ENCODE data around the gene SGPP2. TPM values are rescaled to one million over a fixed set of nuclear protein-coding genes. Genes with fewer than 3 reads are reported as not detected.
"Not testable (repeated sequence)": the region's sequence is repeated elsewhere in the genome, so short reads cannot be mapped to it uniquely, and the experiment has no call there.

The SGPP2 gene
- total RNA-seq, 2 donors from 2014 or later: 2.1 to 13.0 TPM

GRCh38 chr2:222430071-222430470, 5.7 kb downstream of the SGPP2 start:
- Histone ChIP-seq H3K4me1 (peaks cover 0 to 3% of the 10 kb centered on the region in 2 donors), H3K27ac (no peak overlapping the region), H3K4me3 (no peak overlapping the region), H3K9me3 (no peaks in the 10 kb centered on the region), H3K27me3 (no peaks in the 10 kb centered on the region), H3K36me3 (no peaks in the 10 kb centered on the region)
- no peak for TF ChIP-seq CTCF (IDR thresholded peaks at IDR 0.05)
- no peak for DNase-seq (ENCODE audit: low spot score)

- no peaks in the 10 kb centered on the region for H3K27me3 ChIP-seq
- no peak overlapping the region for H3K27ac ChIP-seq
- TF ChIP-seq CTCF (IDR thresholded peaks at IDR 0.05): no peak
- no peak for DNase-seq (ENCODE audit: low spot score)
- no peak overlapping the region for H3K4me3 ChIP-seq
- no peaks in the 10 kb centered on the region for H3K9me3 ChIP-seq
- no peaks in the 10 kb centered on the region for H3K36me3 ChIP-seq
- no peaks in the 10 kb centered on the region for H3K4me1 ChIP-seq
These were observed 6.3 kb downstream of the SGPP2 start for GRCh38 chr2:222430681-222431080.

DNA sequence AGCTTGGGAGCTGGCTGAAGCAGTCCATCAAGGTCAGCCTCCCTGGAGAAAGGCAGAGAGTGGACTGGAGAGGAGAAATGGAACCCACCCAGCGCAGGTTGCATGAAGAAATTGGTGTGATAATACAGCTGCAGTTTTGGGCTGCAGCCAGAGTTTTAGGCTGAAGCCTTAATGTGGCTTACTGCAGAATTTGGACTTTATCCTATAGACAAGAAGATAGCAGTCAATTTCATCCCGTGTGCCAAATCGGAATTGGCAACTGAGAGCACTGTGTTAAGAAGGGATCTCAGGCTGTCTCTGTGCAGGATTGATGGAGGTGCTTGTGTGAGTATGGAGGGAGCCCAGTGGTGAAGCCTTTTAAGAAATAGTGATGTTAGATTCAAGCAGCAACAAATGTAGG, 7.5 kb downstream of the SGPP2 start:
- no peaks in the 10 kb centered on the region for H3K36me3 ChIP-seq
- no peaks in the 10 kb centered on the region for H3K4me1 ChIP-seq
- no peak for TF ChIP-seq CTCF (IDR thresholded peaks at IDR 0.05)
- H3K27ac ChIP-seq: no peak overlapping the region
- no peak overlapping the region for H3K4me3 ChIP-seq
- DNase-seq (ENCODE audit: low spot score): no peak
- H3K9me3 ChIP-seq: no peaks in the 10 kb centered on the region
- no peaks in the 10 kb centered on the region for H3K27me3 ChIP-seq

GRCh38 chr2:222433332-222434173, 9.2 kb downstream of the SGPP2 start:
- DNase-seq (ENCODE audit: low spot score): no peak
- TF ChIP-seq CTCF (IDR thresholded peaks at IDR 0.05): no peak
- H3K9me3 ChIP-seq: no peaks in the 10 kb centered on the region

DNA sequence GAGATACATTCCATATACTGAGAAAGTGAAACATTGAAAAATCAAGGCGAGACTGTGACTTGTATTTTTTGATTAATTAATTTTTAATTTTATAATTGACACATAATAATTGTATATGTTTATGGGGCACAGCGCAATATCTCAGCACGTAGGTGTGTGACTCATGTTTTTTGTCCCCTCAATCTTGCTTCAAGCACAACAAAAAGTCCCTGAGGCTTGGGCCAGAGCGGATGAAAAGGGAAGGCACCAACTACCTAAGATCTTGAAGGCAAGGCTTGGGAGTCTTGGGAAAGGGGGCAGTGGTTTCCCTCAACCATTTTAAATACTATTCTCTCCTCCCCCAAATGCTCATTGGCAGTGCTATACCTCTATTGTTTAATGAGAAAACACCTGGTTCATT, 9.9 kb downstream of the SGPP2 start:
- no peak for TF ChIP-seq CTCF (IDR thresholded peaks at IDR 0.05)
- H3K27ac ChIP-seq: no peak overlapping the region
- DNase-seq (ENCODE audit: low spot score): no peak
- no peaks in the 10 kb centered on the region for H3K36me3 ChIP-seq
- no peaks in the 10 kb centered on the region for H3K27me3 ChIP-seq
- no peak overlapping the region for H3K4me3 ChIP-seq
- H3K4me1 ChIP-seq: no peaks in the 10 kb centered on the region
- no peaks in the 10 kb centered on the region for H3K9me3 ChIP-seq

More at GRCh38 chr2:222433332-222434173, 9.2 kb downstream of the SGPP2 start:
- H3K36me3 ChIP-seq: no peaks in the 10 kb centered on the region
- no peak overlapping the region for H3K27ac ChIP-seq
- H3K4me3 ChIP-seq: no peak overlapping the region
- no peaks in the 10 kb centered on the region for H3K27me3 ChIP-seq
- no peaks in the 10 kb centered on the region for H3K4me1 ChIP-seq

DNA sequence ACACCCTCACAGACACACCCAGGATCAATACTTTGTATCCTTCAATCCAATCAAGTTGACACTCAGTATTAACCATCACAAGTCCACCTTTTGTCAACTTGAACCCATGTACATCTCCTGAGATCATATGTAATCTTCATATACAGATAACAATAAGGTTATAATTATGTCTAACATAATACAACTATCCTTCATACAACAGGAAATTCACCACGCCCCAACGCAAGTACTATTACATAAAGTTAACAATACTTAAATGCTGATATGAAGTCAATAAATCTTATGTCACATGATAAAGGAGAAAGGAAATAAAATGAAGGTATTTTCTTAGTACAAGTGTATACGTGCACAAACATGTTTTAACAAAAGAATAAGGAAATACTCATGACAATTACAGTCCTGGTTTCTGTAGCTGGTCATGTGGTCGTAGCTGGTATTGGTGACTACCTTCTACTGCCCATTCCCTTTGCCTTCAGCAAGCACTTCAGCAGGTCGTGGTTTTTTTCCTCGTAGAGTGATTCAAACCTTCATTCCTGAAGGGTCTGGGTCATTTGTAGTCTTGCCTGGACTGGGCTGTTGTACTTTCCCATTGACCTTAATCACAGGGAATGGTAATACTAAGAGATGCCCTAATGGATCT, 11.2 kb downstream of the SGPP2 start:
- H3K9me3 ChIP-seq; H3K4me3 ChIP-seq; H3K4me1 ChIP-seq; H3K27ac ChIP-seq; DNase-seq (ENCODE audit: low spot score); H3K36me3 ChIP-seq; H3K27me3 ChIP-seq: not testable (repeated sequence)
